IPS-20b (cell line): ENCODE results near the gene KCNMA1.

Experiments used
- H3K27ac ChIP-seq: one replicate; pipeline ENCODE4 v1.5.1; 2013; ENCODE audit warnings: low read length
- H3K27me3 ChIP-seq: 2 replicates; pipeline ENCODE4 v1.6.1; 2013; ENCODE audit warnings: mild to moderate bottlenecking, low read length, inconsistent platforms; ENCODE audit not compliant: insufficient read depth
- H3K36me3 ChIP-seq: 2 replicates; pipeline ENCODE4 v1.6.1; 2013; ENCODE audit warnings: low read depth, mild to moderate bottlenecking, inconsistent platforms, low read length, moderate library complexity; ENCODE audit not compliant: insufficient read depth
- H3K4me1 ChIP-seq: 2 replicates; pipeline ENCODE4 v1.6.1; 2013; ENCODE audit warnings: mild to moderate bottlenecking, control low read depth, inconsistent platforms, low read length, moderate library complexity; ENCODE audit not compliant: insufficient read depth
- H3K4me3 ChIP-seq: 2 replicates; pipeline ENCODE4 v1.5.1; 2013; ENCODE audit warnings: mild to moderate bottlenecking, low read length, inconsistent platforms
- H3K9ac ChIP-seq: 2 replicates; pipeline ENCODE4 v1.6.1; 2013; ENCODE audit warnings: low read depth, mild to moderate bottlenecking, inconsistent platforms, low read length, moderate library complexity
- H3K9me3 ChIP-seq: 2 replicates; pipeline ENCODE4 v1.6.1; 2013; ENCODE audit warnings: mild to moderate bottlenecking, low read depth, low read length, inconsistent platforms; ENCODE audit not compliant: insufficient read depth

KCNMA1 gene

GRCh38 chr10:77386365-77386764, 251.2 kb downstream of the KCNMA1 start:
- H3K4me3 ChIP-seq, result no peak overlapping the region
- no peaks in the 10 kb centered on the region for H3K36me3 ChIP-seq
- H3K4me1 ChIP-seq, result peaks cover 23% of the 10 kb centered on the region
- H3K9me3 ChIP-seq, result no peaks in the 10 kb centered on the region
- no peak overlapping the region for H3K9ac ChIP-seq
- no peak overlapping the region for H3K27ac ChIP-seq
- no peaks in the 10 kb centered on the region for H3K27me3 ChIP-seq

- Histone ChIP-seq H3K36me3 (no peaks in the 10 kb centered on the region), H3K27ac (no peak overlapping the region), H3K9ac (no peak overlapping the region), H3K9me3 (no peaks in the 10 kb centered on the region), H3K4me3 (no peak overlapping the region), H3K27me3 (no peaks in the 10 kb centered on the region), H3K4me1 (peaks cover 23% of the 10 kb centered on the region)
These were observed 252.3 kb downstream of the KCNMA1 start for GRCh38 chr10:77385315-77385714.

- Histone ChIP-seq H3K4me1 (peaks cover 18% of the 10 kb centered on the region), H3K4me3 (no peak overlapping the region), H3K36me3 (no peaks in the 10 kb centered on the region), H3K27ac (no peak overlapping the region), H3K9me3 (no peaks in the 10 kb centered on the region), H3K9ac (no peak overlapping the region), H3K27me3 (no peaks in the 10 kb centered on the region)
These were observed 253.6 kb downstream of the KCNMA1 start for GRCh38 chr10:77383861-77384553.

- Histone ChIP-seq H3K27me3 (no peaks in the 10 kb centered on the region), H3K27ac (no peak overlapping the region), H3K9ac (no peak overlapping the region), H3K4me1 (peaks cover 6% of the 10 kb centered on the region), H3K36me3 (no peaks in the 10 kb centered on the region), H3K9me3 (no peaks in the 10 kb centered on the region), H3K4me3 (no peak overlapping the region)
These were observed 255.9 kb downstream of the KCNMA1 start for GRCh38 chr10:77381750-77382149.

GRCh38 chr10:77380723-77381122, 256.9 kb downstream of the KCNMA1 start:
- no peaks in the 10 kb centered on the region for H3K27me3 ChIP-seq

GRCh38 chr10:77380191-77380590, 257.4 kb downstream of the KCNMA1 start:
- H3K9me3 ChIP-seq, result no peaks in the 10 kb centered on the region
- no peaks in the 10 kb centered on the region for H3K27me3 ChIP-seq
- no peak overlapping the region for H3K9ac ChIP-seq

More at GRCh38 chr10:77380723-77381122, 256.9 kb downstream of the KCNMA1 start:
- no peak overlapping the region for H3K9ac ChIP-seq
- no peaks in the 10 kb centered on the region for H3K4me1 ChIP-seq
- no peaks in the 10 kb centered on the region for H3K36me3 ChIP-seq
- no peak overlapping the region for H3K27ac ChIP-seq
- H3K9me3 ChIP-seq, result no peaks in the 10 kb centered on the region
- no peak overlapping the region for H3K4me3 ChIP-seq

GRCh38 chr10:77378366-77379349, 258.9 kb downstream of the KCNMA1 start:
- Histone ChIP-seq H3K4me3 (no peak overlapping the region), H3K9me3 (no peaks in the 10 kb centered on the region), H3K4me1 (no peaks in the 10 kb centered on the region), H3K27ac (no peak overlapping the region), H3K36me3 (no peaks in the 10 kb centered on the region), H3K9ac (no peak overlapping the region), H3K27me3 (no peaks in the 10 kb centered on the region)

More at GRCh38 chr10:77380191-77380590, 257.4 kb downstream of the KCNMA1 start:
- Histone ChIP-seq H3K36me3 (no peaks in the 10 kb centered on the region), H3K4me1 (no peaks in the 10 kb centered on the region), H3K4me3 (no peak overlapping the region), H3K27ac (no peak overlapping the region)

- Histone ChIP-seq H3K9me3 (no peaks in the 10 kb centered on the region), H3K4me3 (no peak overlapping the region), H3K9ac (no peak overlapping the region), H3K36me3 (no peaks in the 10 kb centered on the region), H3K4me1 (no peaks in the 10 kb centered on the region), H3K27ac (no peak overlapping the region), H3K27me3 (no peaks in the 10 kb centered on the region)
These were observed 259.8 kb downstream of the KCNMA1 start for GRCh38 chr10:77377678-77378352.

- Histone ChIP-seq H3K9ac (no peak overlapping the region), H3K36me3 (no peaks in the 10 kb centered on the region), H3K9me3 (no peaks in the 10 kb centered on the region), H3K4me1 (no peaks in the 10 kb centered on the region), H3K4me3 (no peak overlapping the region), H3K27me3 (no peaks in the 10 kb centered on the region), H3K27ac (no peak overlapping the region)
These were observed 260.6 kb downstream of the KCNMA1 start for GRCh38 chr10:77377034-77377433.

- Histone ChIP-seq H3K36me3 (no peaks in the 10 kb centered on the region), H3K4me1 (no peaks in the 10 kb centered on the region), H3K27me3 (no peaks in the 10 kb centered on the region), H3K4me3 (no peak overlapping the region), H3K9ac (no peak overlapping the region), H3K9me3 (peaks cover 4% of the 10 kb centered on the region), H3K27ac (no peak overlapping the region)
These were observed 263.4 kb downstream of the KCNMA1 start for GRCh38 chr10:77374189-77374656.
